ENCODE results near the gene IGF1R.
"Not testable (repeated sequence)": the region's sequence is repeated elsewhere in the genome, so short reads cannot be mapped to it uniquely, and the experiment has no call there.

The IGF1R gene

DNA sequence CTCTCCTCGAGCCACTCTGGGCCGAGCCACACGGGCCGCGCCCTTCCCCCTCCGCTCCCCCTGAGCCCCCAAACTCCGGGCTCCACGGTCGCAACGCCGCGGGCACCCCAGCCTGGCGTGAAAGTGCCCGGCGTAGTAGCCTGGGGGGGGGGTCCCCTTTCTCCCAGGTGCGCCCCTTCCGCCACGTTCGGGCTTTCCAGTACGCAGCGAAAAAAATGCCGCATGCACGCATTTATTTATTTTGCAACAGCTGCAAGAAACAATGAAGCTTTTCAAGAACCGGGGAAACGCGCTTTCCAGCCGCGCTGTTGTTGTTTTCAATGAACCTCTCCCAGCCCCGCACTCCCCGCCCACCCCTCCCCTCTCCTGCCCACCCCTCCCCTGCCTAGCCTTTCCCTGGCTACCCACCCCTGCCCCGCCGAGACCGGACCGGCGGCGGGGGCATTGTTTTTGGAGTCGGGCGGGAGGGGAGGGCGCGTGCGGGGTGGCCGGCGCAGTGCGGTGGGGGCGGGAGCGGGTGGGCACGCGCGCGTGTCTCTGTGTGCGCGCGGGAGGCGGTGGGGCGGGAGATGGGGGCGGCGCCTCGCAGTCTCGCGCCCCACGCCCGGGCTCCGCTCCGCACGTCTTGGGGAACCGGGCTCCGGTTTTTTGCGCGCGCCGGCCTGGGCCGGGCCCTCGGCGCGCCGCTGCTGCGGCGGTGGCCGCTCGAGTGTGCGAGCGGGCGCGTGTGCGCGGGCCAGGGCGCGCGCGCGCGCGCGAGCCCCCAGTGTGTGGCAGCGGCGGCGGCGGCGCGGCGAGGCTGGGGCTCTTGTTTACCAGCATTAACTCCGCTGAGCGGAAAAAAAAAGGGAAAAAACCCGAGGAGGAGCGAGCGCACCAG, at the start of gene IGF1R:
Gene IGF1R, plus strand, starts transcription at position 766 of the 880 bp plus-strand sequence. CDS start 1,043 bp downstream, outside the sequence.
- peak; percentile 92 for DNase-seq

DNA sequence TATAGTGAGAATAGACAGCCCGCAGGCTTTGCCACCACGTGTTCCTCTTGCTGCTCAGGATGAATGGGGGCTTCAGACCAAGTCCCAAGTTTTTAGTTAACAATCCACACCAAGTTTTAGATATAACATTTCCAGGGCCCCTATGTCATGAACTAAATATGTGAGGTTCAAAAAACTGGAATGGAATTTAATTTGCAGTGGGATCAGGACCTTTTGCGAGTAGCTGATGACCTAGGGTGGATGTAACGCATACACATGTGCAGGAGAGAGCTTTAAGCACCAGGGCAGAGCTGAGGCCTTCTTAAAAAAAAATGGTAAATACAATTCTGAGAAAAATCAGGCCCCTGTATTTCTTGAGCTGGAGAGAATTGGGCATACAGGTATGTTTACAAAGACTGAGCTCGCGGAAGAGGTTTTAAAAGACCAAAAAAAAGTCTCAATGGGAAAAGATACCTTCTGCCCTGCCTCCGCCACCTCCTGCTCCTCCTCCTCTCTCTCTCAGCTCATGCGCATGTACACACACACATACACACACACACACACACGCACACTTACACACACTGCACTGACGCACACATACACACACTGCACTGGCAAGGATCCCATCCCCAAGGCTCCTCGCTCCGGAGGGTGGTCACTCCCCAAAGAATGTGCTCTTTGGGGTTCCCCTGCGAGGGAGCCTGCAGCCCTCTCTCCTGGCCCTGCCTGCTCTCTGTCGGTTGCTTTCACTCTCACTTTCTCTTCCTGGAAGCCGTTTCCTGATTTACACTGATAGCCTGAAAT, 48.2 kb upstream of the IGF1R start:
- DNase-seq, result no peak

DNA sequence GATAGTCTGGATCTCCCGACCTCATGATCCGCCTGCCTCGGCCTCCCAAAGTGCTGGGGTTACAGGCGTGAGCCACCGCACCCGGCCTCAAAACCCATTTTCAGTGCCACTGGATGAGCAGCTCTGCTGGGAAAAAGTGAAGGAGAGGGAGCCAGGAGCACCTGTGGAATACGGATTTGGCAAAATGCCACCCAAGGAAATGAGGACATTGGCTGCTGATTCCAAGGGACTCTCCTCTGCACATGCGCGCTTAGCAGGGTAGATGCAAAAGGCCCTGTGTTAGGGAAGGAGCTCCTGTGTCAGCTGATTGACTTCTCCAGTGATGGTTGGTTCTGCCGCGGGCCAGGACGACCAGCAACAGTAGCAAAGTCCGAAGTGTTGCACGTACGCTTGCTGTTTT, 43.4 kb upstream of the IGF1R start:
- no peak for DNase-seq

DNA sequence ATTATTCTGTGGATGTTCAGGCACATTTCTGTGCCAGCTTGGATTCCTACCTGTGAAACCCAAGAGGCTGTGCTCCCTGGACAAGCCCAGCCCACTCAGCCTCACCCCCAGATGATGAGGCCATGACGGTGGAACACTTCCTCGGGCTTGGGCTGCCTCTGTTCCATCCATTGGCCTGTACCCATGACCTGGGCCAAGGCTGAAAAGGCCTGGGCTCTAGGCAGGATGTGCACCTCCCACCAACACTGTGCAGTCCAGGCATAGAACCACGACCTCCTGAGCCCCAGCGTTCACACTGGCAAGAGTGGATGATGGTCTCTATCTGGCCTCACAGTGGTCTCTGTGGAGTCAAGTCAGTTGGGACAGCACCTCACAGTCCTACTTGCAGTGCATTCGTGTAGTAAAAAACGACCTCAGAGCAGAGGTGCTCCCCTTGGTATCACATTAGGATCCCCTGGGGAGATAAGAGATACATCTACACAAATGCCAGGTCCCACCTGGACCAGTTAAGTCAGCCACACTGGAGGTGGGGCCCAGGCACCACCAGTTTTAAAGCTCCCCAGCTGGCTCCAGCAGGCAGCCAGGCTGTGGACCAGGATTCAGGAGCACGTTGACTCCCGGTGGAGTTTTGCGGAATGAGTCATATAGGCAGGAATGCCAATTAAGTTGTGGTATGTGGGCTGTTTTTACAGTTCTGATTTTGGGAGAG, 39.0 kb upstream of the IGF1R start:
- DNase-seq, result no peak

DNA sequence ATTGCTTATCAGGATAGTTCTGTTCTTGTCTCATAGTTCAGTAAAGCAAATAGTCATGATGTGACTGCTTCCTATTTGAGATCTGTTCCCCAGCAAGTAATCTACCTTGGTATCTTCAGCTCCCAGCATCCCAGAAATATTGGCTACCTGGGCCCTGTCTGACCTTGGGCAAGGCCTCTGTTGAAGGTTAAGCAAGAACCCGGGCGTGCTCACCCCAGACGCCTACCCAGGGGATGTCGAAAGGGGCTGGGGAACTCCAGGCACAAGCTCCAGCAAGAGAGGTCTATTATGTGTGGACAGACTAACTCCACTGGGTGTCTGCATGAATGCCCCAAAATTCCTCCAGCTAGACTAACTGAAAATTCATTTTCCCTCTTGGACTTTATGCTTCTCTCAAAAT, 37.3 kb upstream of the IGF1R start:
- no peak for DNase-seq

DNA sequence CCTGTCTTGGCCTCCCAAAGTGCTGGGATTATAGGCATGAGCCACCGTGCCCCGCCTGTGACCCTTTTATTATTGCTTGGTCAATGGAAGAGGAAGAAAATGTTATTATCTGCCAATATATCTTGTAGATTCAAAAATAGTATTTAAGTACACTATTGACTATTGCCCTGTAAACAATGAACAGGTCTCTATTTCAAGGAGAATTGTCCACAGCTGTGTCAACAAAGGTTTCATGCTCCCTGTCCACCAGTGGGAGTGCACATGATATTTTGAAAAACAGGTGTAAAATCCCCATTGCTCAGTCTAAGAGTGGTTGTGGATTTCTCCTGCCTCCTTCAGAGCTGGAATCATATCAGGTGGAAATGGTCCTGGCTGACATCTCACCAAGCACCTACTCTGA, 36.5 kb upstream of the IGF1R start:
- DNase-seq, result peak; percentile 18

DNA sequence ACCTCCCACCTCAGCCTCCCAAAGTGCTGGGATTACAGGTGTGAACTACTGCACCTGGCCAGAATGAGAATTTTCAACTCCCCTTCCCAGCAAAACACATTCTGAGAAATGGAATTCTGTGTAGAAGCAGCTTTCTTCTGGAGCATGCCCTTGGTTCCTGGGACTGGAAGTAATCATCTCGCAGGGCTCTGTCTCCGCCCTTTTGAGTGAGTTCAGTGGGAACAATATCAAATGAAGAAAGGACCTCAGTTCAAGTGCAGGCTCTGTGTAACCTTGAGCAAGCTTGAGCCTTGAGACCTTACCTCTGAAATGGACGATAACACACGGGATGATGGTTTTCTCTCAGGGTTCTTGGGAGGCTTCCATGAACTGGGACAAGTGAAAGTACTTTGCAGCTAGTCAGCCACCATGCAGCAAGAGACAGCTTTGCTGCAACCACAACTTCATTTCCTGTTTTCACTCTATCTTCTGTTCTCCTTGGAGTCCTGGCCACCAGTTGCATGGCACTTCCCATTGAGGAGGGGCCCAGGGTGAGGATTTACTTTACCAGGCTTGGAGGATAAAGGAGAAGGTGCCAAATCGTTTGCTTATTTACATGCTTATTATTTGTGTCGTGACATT, 35.7 kb upstream of the IGF1R start:
- no peak for DNase-seq

DNA sequence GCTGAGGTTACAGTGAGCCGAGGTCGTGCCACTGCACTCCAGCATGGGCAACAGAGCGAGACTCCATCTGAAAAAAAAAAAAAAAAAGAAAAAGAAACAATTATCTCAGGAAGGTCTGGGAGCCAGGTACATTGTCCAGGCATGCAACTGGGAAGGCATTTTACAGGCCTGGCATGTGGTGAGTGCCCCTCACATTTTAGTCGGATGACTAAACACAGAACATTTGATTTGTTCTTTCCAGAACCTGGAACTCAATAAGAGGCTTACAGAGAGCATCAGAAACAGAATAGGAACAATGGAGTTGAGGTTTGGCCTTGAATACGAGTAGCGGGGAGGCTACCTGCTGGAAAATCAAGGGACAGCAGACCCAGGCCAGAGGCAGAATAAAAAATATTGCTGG, 33.7 kb upstream of the IGF1R start:
- DNase-seq, result no peak

DNA sequence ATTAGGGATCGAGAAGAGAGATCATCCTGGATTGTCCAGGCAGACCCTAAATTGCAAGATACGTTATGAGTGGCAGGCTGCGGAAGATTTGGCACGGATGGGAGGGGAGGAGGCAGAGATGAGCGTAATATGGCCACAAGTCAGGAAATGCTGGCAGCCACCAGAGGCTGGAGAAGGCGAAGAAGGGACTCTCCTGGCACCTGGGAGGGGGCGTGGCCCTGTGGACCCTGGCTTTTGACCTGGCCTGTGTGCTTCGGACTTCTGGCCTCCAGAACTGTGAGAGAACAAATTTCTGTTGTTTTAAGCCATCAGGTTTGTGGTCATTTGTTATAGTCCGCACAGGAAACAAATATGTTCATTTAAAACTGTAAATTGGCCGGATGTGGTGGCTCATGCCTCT, 31.9 kb upstream of the IGF1R start:
- DNase-seq, result no peak

DNA sequence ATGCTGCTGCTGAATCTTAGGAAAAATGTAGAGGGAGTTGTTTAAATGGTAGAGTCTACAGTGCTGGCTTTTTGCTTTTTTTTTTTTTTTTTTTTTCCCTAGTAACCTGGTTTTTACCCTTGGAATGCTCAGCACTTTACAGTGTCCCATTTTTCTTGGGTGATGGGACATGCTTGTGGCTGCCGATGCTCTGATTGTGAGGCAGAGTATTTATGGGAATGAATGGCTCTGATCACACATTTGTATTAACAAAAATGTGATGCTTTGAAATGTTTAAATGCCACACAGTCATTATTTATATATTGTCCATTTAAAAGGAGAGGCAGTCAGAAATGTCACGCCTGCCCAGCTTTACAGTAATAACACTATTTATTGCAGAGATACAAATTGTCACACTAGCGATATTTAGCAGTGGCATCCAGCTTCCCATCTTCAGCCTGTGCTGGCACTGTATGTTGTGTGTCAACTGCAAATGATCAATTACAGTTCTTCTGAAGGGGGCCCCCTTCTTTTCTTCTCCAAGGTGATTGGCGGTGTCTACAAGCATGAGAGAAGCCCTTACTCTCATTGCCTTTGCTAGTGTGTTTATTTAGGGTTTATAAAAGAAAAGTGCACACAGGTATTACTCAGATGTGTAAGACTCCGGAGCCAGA, 30.9 kb upstream of the IGF1R start:
- no peak for DNase-seq

DNA sequence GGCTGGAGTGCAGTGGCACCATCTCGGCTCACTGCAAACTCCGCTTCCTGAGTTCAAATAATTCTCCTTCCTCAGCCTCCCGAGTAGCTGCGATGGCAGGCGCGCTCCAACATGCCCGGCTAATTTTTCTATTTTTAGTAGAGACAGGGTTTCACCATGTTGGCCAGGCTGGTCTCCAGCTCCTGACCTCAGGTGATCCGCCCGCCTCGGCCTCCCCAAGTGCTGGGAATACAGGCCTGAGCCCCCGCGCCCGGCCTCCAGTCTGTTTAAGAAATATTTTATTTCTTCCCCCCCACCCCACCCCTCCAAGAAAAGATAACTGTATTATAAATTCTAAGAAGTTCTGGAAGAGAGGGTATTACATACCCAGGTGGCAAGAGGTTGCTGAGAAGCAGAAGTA, 29.8 kb upstream of the IGF1R start:
- DNase-seq, result not testable (repeated sequence)

DNA sequence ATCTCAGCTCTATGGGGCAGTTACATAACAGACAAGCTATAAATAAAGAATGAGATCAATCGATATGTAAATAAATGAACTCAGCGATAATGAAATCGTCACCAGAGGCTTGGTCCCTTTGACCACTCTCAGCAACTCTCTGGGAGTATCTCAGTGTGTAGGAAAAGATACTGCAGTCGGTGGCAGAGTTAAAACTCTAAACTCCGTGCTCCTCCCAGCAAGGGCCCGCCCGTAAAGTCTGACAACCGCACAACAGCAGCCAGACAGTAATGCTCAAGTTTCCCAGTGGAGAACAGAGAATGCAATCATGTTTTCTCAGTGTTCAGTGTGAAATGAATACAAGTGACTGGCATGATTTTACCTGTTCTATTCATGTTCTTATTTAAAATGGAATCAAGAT, 28.3 kb upstream of the IGF1R start:
- no peak for DNase-seq

DNA sequence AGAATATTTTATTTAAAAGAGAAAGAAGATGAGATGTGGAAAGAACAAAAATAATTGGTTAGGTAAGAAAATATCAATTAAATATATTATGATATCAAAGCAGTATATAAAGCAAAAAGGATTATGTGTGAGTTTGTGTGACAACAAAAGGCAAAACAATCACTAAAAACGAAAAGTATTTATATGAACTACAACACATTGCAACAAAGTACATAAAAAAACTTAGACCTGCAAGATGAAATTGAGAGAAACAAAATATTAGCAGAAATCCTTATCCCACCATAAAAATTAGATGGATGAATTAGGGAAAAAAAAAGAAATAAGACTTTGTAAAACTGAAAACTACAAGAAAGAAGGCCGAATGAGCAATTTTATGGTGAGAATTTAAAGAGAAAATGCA, 27.3 kb upstream of the IGF1R start:
- DNase-seq, result no peak

DNA sequence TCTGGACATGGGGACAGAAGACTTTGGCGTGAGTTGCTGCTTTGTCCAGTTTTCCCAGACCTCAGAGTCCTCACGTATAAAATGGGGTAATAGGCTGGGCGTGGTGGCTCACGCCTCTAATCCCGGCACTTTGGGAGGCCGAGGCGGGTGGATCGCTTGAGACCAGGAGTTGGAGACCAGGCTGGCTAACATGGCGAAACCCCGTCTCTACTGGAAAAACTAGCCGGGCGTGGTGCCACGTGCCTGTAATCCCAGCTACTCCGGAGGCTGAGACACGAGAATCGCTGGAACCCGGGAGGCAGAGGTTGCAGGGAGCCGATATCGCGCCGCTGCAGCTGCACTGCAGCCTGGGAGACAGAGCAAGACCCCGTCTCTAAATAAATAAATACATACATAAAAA, 22.7 kb upstream of the IGF1R start:
- DNase-seq, result no peak

DNA sequence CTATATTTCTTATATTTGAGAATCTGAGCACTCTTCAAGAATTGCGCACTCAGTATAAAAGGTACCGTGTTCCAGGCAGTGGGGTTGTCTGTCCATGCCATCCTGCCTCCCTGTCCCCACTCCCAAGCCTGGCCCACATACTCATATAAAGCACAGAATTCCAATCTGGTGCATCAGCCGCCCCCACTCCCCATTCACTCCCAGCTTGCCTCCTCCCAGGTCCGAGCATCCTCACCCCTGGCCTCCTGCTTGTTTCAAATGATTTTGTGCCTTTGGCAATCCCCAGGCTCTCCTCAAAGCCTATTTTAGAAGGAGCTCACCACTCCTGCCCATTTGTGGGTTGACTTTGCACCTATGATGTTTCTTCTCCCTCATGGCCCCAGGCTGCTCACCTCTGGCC, 22.2 kb upstream of the IGF1R start:
- no peak for DNase-seq

DNA sequence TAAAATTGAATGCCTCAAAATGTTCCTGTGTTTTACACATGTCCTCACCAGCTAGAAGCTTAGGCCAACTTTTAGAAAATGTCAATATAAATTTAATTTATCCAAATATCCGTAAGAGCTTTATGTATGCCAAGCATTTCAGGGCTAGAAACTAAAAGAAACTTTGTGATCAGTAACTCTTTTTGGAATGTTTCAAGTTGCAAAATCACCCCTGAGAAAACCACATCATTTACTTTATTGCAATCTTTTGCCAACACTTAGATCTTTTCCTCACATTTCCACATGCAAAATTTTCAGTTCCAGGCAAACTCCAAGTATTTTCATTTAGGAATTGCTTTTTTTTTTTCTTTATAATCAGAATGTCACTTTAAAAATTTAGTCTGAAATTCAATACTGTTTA, 20.1 kb upstream of the IGF1R start:
- no peak for DNase-seq

DNA sequence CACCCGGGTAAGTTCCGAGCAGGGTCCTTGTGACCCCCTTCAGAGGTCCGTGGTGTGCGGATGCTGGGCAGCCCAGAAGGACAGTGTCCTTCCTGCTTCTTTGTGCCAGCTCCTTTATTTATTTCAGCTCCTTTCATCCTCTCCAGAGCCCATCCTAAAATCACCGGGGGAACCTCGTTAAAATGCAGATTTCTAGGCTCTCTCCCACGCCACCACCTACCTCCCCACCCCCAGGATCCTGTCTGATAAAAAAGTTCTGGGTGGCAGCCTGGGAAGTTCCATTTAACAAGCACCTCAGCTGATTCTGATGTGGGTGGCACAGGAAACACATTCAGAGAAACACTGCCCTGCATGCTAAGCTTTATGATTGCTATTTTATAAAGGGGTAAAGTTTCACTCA, 12.5 kb upstream of the IGF1R start:
- no peak for DNase-seq

DNA sequence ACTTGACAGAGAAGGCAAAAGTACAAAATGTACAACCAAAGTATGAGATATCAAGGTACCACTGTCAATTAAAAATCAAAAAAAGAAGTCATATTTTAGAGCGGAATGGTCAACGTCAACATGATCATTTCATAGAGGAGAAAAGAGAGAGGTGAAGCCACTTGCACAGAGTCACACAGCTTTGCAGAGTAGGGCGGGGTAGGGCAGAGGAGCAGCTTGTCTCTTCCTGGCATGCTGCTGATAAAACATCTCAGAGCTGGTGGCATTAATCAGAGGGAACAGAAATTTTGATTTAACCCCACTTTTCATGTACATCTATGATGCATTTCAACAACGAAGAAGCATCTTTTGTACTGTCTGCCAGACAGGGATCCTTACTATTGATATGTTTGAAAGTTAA, 5.2 kb upstream of the IGF1R start:
- no peak for DNase-seq

DNA sequence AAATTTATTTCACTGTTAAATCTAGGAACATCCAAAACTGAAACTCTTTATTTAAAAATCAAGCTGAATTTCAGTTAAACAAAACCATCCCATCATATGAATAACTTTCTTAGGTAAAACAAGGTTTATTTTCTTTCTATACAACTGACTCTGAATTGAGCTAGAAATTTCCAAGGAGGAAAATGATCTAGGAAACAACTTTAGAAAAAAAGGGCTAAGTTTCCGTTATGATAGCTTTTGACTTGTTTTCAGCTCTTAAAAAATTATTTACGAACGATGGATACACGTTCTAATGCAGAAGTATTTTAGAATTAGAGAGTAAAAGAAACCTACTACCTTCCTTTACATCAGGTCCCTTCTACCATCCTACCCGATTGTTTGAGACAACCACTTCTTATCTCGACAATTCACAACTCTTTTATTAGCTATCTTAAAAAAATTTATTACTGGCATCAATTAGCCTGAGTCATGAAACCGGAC, 1.8 kb upstream of the IGF1R start:
- DNase-seq, result no peak

DNA sequence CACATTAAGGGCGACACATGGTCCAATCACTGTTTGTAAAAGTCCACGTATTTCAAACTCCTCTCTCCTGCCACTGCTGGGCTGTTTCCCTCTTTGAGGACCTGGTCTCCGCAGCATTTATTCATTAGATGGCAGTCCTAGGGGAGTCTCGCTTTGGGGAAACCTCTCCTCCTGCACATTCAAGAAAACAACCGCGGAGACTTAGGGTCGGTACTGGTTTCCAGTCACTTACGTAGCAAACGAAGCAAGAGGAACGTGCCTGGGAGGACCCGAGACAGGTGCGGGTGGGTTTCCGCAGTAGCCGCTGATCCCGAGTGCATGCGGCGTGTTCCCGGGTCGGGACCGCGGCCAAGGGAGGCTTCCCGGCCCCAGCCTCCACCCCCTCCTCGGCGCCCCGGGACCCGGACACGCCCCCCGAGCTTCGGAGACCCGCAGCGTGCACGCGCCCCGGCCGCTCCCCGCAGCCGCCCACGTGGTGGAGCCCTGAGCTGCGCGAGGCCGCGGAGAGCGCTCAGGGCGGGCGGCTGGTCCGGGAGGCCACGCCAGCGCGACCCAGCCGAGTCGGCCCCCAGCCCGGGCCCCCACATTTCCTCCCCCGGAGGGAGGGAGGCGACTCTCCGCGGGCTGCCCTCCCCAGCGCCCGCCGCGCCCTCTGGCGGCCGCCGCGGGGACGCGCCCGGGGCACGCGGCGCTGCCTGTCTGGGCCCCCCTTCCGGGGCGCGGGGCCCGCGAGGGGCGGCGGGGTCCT, 1.1 kb upstream of the IGF1R start:
- DNase-seq, result peak; percentile 76

DNA sequence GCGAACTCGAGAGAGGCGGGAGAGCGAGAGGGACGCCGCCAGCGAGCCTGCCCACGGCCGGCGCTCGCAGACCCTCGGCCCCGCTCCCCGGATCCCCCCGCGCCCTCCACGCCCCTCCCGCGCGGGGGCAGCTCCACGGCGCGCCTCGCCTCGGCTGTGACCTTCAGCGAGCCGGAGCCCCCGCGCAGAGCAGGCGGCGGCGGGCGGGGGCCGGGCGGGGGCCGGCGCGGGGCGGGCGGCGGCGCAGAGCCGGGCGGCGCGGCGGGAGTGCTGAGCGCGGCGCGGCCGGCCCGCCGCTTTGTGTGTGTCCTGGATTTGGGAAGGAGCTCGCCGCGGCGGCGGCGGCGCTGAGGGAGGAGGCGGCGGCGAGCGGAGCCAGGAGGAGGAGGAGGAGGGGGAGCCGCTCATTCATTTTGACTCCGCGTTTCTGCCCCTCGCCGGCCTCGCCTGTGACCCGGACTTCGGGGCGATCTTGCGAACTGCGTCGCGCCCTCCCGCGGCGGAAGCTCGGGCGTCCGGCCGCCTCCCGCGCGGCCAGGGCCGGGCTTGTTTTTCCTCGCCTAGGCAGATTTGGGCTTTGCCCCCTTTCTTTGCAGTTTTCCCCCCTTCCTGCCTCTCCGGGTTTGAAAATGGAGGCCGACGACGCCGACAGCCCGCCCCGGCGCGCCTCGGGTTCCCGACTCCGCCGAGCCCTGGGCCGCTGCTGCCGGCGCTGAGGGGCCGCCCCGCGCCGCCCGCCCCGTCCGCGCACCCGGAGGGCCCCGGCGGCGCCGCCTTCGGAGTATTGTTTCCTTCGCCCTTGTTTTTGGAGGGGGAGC, 524 bp downstream of the IGF1R start:
- DNase-seq, result peak; percentile 63

All from NCI-H69 (cell line).